CD4-positive, alpha-beta T cell treated with Interferon alpha-2 for 1 hour (primary cell): Measurements from ENCODE around the gene MICU1.
A peak's percentile ranks its signal among the peaks of the same experiment; 100 is the strongest.

ENCODE experiments used
- DNase-seq, 2 donors: peaks; one replicate each; pipeline ENCODE4 v3.0.0-alpha.2; 2020 to 2022

The MICU1 gene

DNA sequence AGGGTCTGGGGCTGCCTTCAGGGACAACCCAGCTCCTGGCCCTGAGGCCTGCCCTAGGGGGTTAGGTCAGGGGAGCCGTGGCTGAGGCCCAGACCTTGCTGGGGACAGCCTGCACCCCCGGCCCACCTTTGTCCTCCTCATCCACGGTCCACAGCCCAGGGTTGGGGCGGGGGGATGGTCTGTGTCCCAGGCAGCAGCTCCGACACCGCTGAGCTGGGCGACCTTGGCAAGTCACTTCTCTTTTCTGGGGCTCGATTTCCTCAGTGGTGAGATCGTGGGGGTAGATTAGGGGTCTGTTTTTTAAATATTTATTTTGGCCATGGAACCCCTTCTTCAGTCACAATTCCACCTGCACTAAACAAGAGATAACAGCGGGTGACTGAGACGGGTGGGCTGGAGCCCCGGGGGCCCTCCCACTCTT lies 302.1 kb downstream of the MICU1 start:
- DNase-seq = no peak

DNA sequence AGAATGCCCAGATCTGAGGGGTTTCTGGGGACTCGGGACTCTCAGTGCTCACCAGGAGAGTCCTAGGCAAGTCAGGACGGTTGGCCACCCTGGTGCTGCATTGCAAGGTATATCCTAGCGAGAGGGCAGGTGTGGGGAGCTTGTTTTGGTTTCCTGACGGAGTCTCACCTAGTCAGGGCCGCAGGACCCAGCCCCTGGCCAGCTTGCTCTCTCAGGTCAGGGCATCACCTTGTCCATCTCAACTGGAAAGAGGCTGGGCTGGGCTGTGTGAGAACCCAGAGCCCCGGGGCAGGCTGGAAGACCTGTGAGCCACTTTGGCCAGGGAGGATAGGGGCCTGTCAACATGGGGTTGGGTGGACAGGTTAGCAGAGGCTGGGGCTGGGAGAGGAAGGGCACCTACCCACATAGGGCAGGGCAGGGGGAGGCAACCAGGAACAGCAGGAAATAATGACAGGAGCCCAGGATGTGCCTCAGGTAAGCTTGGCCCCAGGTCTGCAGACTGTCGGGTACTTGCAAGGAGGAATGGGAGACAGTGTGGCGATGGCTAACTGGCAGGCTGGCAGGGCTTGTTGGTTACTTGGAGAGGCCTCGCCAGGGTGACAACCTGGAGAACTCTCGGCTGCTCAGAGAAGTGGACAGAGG lies 302.6 kb downstream of the MICU1 start:
- no peak for DNase-seq

DNA sequence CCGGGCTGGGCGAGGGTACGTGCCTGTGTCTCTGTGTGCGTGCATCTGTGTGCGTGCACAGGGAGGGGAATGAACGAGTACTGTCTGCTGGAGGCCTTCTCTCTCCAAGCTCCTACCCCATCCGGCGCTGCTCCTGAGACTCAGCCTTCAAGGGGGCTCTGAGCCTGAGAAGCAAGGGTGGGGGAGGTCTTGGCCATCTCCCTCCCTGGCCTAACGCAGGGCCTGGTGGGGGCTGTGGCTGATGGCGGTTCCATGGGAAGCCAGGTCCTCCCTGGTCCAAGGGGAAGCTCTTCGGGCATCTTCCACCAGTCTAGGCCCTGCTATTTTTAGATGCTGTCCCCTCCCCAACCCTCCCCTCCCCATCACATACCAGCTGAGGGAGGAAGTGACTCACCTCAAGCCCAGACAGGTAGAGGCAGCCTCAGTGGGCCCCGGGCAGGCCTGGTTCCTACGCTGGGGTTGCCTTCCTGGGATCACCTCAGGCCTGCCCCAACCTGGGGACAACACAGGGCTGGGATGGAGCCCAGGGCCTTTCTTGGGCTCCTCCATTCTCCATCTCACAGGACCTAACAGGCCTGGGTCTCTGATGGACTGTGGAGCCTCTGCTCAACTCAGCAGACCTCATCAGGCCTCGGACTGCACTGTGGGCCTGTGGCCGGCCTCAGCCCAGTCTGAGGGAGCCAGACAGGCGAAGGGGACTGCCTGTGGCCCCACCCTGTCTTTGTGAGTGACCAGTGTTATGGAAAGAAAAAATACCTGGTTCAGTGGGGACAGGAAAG lies 303.4 kb downstream of the MICU1 start:
- peak; percentile 49 to 60 for DNase-seq

- DNase-seq = no peak
Measured at GRCh38 chr10:72322030-72322279, 303.9 kb downstream of the MICU1 start.

- DNase-seq = no peak
Measured at GRCh38 chr10:72321248-72322029, 304.4 kb downstream of the MICU1 start.

- DNase-seq = peak; percentile 57 to 78
Measured at GRCh38 chr10:72320676-72321247, 305.1 kb downstream of the MICU1 start.

- DNase-seq = peak; percentile 87 to 89
Measured at GRCh38 chr10:72319416-72320254, 306.2 kb downstream of the MICU1 start.

GRCh38 chr10:72318418-72319262 lies 307.2 kb downstream of the MICU1 start:
- DNase-seq = no peak
